B cell (primary cell): ENCODE data around the gene EXOC6. TPM values are rescaled to one million over a fixed set of nuclear protein-coding genes. Genes with fewer than 3 reads are reported as not detected.

Source experiments
- ATAC-seq: fragments of 200-7000 bp; cut with Tn5 transposase; one replicate; pipeline ENCODE4 v1.10.0; 2021; ENCODE audit warnings: low read depth, mild to moderate bottlenecking, moderate number of reproducible peaks, moderate library complexity
- CTCF ChIA-PET: fragments of 350-600 bp; sonication (Branson Sonifier 250); formaldehyde crosslinking; loops from one replicate; lab custom pipeline; 2021; ENCODE audit warnings: antibody characterized with exemption, inconsistent platforms; lab: Charles Lee
- POLR2A ChIA-PET: fragments of 350-600 bp; sonication (Branson Sonifier 250); formaldehyde crosslinking; loops from one replicate; lab custom pipeline; 2021; ENCODE audit warnings: antibody characterized with exemption; lab: Charles Lee
- DNase-seq: peaks from one replicate; pipeline ENCODE4 v3.0.0; 2013
- H2AFZ ChIP-seq: 2 replicates; pipeline ENCODE4 v1.6.1; 2012; ENCODE audit warnings: mild to moderate bottlenecking, low read depth, low read length; ENCODE audit not compliant: insufficient read depth, poor library complexity, severe bottlenecking
- H3K27ac ChIP-seq, 2 donors: 1 replicate in 1 of 2; 2 replicates in 1 of 2; pipeline ENCODE4 v1.5.1; 2012 to 2013; ENCODE audit warnings: low read length in 2 of 2, mild to moderate bottlenecking in 2 of 2, moderate library complexity in 1 of 2
- H3K27me3 ChIP-seq, 4 experiments: fragments of 200-600 bp in 1 of 4; sonication (generic) in 1 of 4; replicated peaks in 1 of 4; 1 replicate in 2 of 4; 2 replicates in 2 of 4; pipeline versions ENCODE4 v1.6.1 to v1.7.0; 2013 to 2016; ENCODE audit warnings: low read length in 3 of 4, mild to moderate bottlenecking in 2 of 4, mixed read lengths in 1 of 4, moderate library complexity in 1 of 4; ENCODE audit not compliant: insufficient read depth in 4 of 4, control insufficient read depth in 3 of 4; ENCODE audit errors: control extremely low read depth in 1 of 4
- H3K36me3 ChIP-seq, 2 experiments: replicated peaks in 1 of 2; 1 replicate in 1 of 2; 2 replicates in 1 of 2; pipeline versions ENCODE4 v1.6.1 to v1.7.1; 2013; ENCODE audit warnings: low read length in 1 of 2; ENCODE audit not compliant: insufficient read depth in 2 of 2, control insufficient read depth in 1 of 2; ENCODE audit errors: control extremely low read depth in 1 of 2, extremely low read depth in 1 of 2
- H3K4me1 ChIP-seq, 2 donors: fragments of 200-600 bp in 1 of 2; sonication (generic) in 1 of 2; 1 replicate in 1 of 2; 2 replicates in 1 of 2; pipeline versions ENCODE4 v1.5.1 to v1.6.1; 2013 to 2017; ENCODE audit warnings: low read length in 2 of 2; ENCODE audit not compliant: control insufficient read depth in 2 of 2, insufficient read depth in 2 of 2
- H3K4me2 ChIP-seq: replicated peaks from 2 replicates; pipeline ENCODE3; 2012; ENCODE audit warnings: mild to moderate bottlenecking, low read depth, low read length; ENCODE audit not compliant: poor library complexity, severe bottlenecking
- H3K4me3 ChIP-seq, 5 experiments: fragments of 200-600 bp in 1 of 5; sonication (generic) in 1 of 5; 1 replicate in 3 of 5; 2 replicates in 2 of 5; pipeline versions ENCODE4 v1.5.1 to v1.7.0; 2011 to 2016; ENCODE audit warnings: low read length in 4 of 5, mild to moderate bottlenecking in 4 of 5, low read depth in 2 of 5, control low read depth in 1 of 5, moderate library complexity in 1 of 5; ENCODE audit not compliant: insufficient read depth in 1 of 5; ENCODE audit errors: control extremely low read depth in 1 of 5, extremely low read depth in 1 of 5
- H3K79me2 ChIP-seq: fragments of 200-600 bp; sonication (generic); one replicate; pipeline ENCODE4 v1.6.0; 2016; ENCODE audit warnings: low read length; ENCODE audit not compliant: control insufficient read depth, insufficient read depth
- H3K9ac ChIP-seq: fragments of 200-600 bp; sonication (generic); 2 replicates; pipeline ENCODE4 v1.6.1; 2017; ENCODE audit warnings: mild to moderate bottlenecking, low read length, moderate library complexity
- H3K9me3 ChIP-seq, 3 donors: one replicate each; pipeline versions ENCODE4 v1.6.1 to v1.7.1; 2013; ENCODE audit warnings: low read length in 2 of 3; ENCODE audit not compliant: control insufficient read depth in 2 of 3, insufficient read depth in 1 of 3; ENCODE audit errors: control extremely low read depth in 1 of 3
- H4K20me1 ChIP-seq: 2 replicates; pipeline ENCODE4 v1.6.0; 2012; ENCODE audit warnings: mild to moderate bottlenecking, low read length; ENCODE audit not compliant: insufficient read depth, control insufficient read depth, poor library complexity, severe bottlenecking
- H3K27ac Mint-ChIP-seq: one replicate; pipeline ENCODE4 v1.8.0; 2021; ENCODE audit warnings: mixed read lengths
- H3K27me3 Mint-ChIP-seq: one replicate; pipeline ENCODE4 v1.8.0; 2021; ENCODE audit warnings: mixed read lengths
- H3K4me1 Mint-ChIP-seq: one replicate; pipeline ENCODE4 v1.8.0; 2021; ENCODE audit warnings: mixed read lengths
- H3K4me3 Mint-ChIP-seq: one replicate; pipeline ENCODE4 v1.8.0; 2021; ENCODE audit warnings: mixed read lengths
- H3K9me3 Mint-ChIP-seq: one replicate; pipeline ENCODE4 v1.8.0; 2022; ENCODE audit warnings: mixed read lengths; ENCODE audit not compliant: insufficient read depth
- EZH2 ChIP-seq: IDR thresholded peaks from 2 replicates; pipeline ENCODE4 v1.6.1; 2012; ENCODE audit warnings: borderline replicate concordance, low read depth, mild to moderate bottlenecking, moderate library complexity, low read length; ENCODE audit not compliant: insufficient read depth, poor library complexity, severe bottlenecking
- WGBS: methylation state at CpG from one replicate; pipeline ENCODE4 v1.1.5; 2013; ENCODE audit warnings: missing lambda C conversion rate; ENCODE audit not compliant: insufficient coverage; 5-methylcytosine and 5-hydroxymethylcytosine counted together
- intact Hi-C: fragments of 100-400 bp; cut with micrococcal nuclease; formaldehyde crosslinking; loops from one replicate; pipeline ENCODE4 v1.10.0; 2022
- polyA plus RNA-seq: library from polyadenylated mRNA; depleted of rRNA; stranded (reverse); fragments of >200 nt; gene quantifications from 2 replicates; pipeline ENCODE4 v1.2.3, GENCODE V29; 2012
- total RNA-seq, 2 donors: library from RNA; stranded (reverse); fragments of 120-200 nt in 1 of 2; gene quantifications; 1 replicate in 1 of 2; 2 replicates in 1 of 2; pipeline versions ENCODE4 v1.2.3 to v1.2.4, GENCODE V29; 2013 to 2022
- TF ChIP-seq, protein P1 (sequence below): fragments of 200-600 bp; IDR thresholded peaks from one replicate; pipeline ENCODE4 v1.8.0; 2022; ENCODE audit warnings: antibody characterized with exemption, mild to moderate bottlenecking

Gene EXOC6
- total and polyA plus RNA-seq, 2 donors (not counting 1 experiment from before 2014, with no cell fraction given) = 7.9 to 22.6 TPM

DNA sequence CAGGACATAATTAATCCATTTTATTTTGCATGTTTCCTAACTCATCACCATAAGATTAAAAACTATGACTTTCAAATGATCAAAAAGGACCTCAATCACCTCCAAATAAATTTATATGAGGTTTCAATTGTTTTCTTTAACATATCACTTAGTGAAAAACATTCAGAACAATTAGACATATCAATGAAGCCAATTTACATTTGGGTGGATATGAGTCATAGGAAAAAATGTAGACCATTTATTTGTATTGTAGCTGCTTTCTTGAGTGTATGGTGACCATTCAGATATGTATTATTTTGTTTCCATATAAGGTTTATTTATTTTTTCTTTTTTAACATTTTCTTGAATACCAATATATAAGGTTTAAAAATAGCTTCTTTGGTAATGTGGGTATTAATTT, 13.3 kb upstream of the EXOC6 start:
- Histone ChIP-seq H3K79me2 (no peaks in the 10 kb centered on the region), H3K36me3 (no peaks in the 10 kb centered on the region), H3K9ac (no peak overlapping the region), H3K27ac (no peak overlapping the region), H2AFZ (no peak overlapping the region), H3K27me3 (no peaks in the 10 kb centered on the region), H3K4me1 (peaks cover 8 to 10% of the 10 kb centered on the region in 2 donors), H3K4me2 (no peak overlapping the region), H4K20me1 (no peaks in the 10 kb centered on the region), H3K4me3 (no peak overlapping the region), H3K9me3 (no peaks in the 10 kb centered on the region)
- ChIA-PET CTCF (interaction anchor here (0.5 to 5.8 kb wide), 7 partner anchors 8 to 119 kb away, joined by 4 to 38 read pairs (median 6); partner anchors contain the start of gene EXOC6), POLR2A (interaction anchor here (1.3 kb wide), 1 partner anchor 14 kb away, joined by 3 read pairs; the partner anchor contains the start of gene EXOC6)
- no peak for ATAC-seq
- no peak for DNase-seq
- Mint-ChIP-seq H3K9me3 (no peaks in the 10 kb centered on the region), H3K4me3 (no peak overlapping the region), H3K4me1 (peaks cover 20% of the 10 kb centered on the region), H3K27ac (no peak overlapping the region), H3K27me3 (no peaks in the 10 kb centered on the region)
- no peak for TF ChIP-seq EZH2
- TF ChIP-seq, protein P1, sequence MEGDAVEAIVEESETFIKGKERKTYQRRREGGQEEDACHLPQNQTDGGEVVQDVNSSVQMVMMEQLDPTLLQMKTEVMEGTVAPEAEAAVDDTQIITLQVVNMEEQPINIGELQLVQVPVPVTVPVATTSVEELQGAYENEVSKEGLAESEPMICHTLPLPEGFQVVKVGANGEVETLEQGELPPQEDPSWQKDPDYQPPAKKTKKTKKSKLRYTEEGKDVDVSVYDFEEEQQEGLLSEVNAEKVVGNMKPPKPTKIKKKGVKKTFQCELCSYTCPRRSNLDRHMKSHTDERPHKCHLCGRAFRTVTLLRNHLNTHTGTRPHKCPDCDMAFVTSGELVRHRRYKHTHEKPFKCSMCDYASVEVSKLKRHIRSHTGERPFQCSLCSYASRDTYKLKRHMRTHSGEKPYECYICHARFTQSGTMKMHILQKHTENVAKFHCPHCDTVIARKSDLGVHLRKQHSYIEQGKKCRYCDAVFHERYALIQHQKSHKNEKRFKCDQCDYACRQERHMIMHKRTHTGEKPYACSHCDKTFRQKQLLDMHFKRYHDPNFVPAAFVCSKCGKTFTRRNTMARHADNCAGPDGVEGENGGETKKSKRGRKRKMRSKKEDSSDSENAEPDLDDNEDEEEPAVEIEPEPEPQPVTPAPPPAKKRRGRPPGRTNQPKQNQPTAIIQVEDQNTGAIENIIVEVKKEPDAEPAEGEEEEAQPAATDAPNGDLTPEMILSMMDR = no peak
- intact Hi-C loops = no loop called here

- H3K4me1 ChIP-seq = no peaks in the 10 kb centered on the region
- H3K27ac Mint-ChIP-seq = no peak overlapping the region
- H4K20me1 ChIP-seq = no peaks in the 10 kb centered on the region
- ATAC-seq (no peak), DNase-seq (no peak)
- no peaks in the 10 kb centered on the region for H3K36me3 ChIP-seq
- H3K4me3 Mint-ChIP-seq = no peak overlapping the region
- H3K27me3 ChIP-seq = no peaks in the 10 kb centered on the region
- no peaks in the 10 kb centered on the region for H3K27me3 Mint-ChIP-seq
- H3K9me3 ChIP-seq = no peaks in the 10 kb centered on the region
- H3K9ac ChIP-seq = no peak overlapping the region
- no peak for TF ChIP-seq EZH2
- TF ChIP-seq, protein P1 = no peak
- H3K9me3 Mint-ChIP-seq = no peaks in the 10 kb centered on the region
- CTCF ChIA-PET = interaction anchor here (1.1 to 5.8 kb wide), 5 partner anchors 11 to 208 kb away, joined by 3 to 38 read pairs (median 5); partner anchors contain the start of gene EXOC6
- POLR2A ChIA-PET = no interaction called here
- 77% methylated on average over 2 of the region's 4 CpGs for WGBS
- intact Hi-C loops = no loop called here
- H2AFZ ChIP-seq = no peak overlapping the region
- H3K4me2 ChIP-seq = no peak overlapping the region
- no peak overlapping the region for H3K27ac ChIP-seq
- H3K4me1 Mint-ChIP-seq = peaks cover 4% of the 10 kb centered on the region
- no peaks in the 10 kb centered on the region for H3K79me2 ChIP-seq
- H3K4me3 ChIP-seq = no peak overlapping the region
Measured at GRCh38 chr10:92837456-92837855, 10.9 kb upstream of the EXOC6 start.
